Muscle of arm (tissue), 12 donors: Measurements from ENCODE around the gene HPSE2. TPM values are rescaled to one million over a fixed set of nuclear protein-coding genes. Genes with fewer than 3 reads are reported as not detected.

Source experiments
- DNase-seq: peaks from one replicate; pipeline ENCODE4 v3.0.0-alpha.2; 2013
- polyA plus RNA-seq, 12 donors: library from polyadenylated mRNA; unstranded; fragments of 120-200 nt; gene quantifications; one replicate each; pipeline ENCODE4 v1.2.1, GENCODE V29; 2013; ENCODE audit not compliant: insufficient read length in 12 of 12

HPSE2 gene
- polyA plus RNA-seq, 12 donors, result 0.07 to 1.1 (median 0.36) TPM; not detected in 5

GRCh38 chr10:98433371-98433770 is 802.3 kb downstream of the HPSE2 start:
- no peak for DNase-seq

- no peak for DNase-seq
Measured at GRCh38 chr10:98432330-98432729, 803.3 kb downstream of the HPSE2 start.

DNA sequence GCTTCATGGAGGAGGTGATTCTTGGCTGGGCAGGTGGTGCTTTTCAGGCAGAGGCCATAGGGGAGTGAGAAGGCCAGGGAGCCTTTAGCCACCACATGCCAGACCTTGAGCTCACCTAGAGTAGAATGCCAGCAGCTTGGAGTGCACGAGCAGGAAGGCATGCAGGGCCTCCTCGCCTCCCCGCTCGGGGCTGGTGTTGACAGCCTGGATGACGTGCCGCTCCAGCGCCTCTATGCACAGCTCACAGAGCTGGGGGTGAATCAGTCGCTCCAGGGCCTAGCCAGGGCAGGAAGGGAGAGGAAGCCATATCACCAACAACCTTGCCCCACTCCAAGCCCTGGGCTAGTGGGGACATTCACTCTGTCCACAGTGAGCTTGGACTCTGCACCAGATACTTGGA is 804.6 kb downstream of the HPSE2 start:
- no peak for DNase-seq

GRCh38 chr10:98430427-98430826 is 805.2 kb downstream of the HPSE2 start:
- DNase-seq, result no peak

DNA sequence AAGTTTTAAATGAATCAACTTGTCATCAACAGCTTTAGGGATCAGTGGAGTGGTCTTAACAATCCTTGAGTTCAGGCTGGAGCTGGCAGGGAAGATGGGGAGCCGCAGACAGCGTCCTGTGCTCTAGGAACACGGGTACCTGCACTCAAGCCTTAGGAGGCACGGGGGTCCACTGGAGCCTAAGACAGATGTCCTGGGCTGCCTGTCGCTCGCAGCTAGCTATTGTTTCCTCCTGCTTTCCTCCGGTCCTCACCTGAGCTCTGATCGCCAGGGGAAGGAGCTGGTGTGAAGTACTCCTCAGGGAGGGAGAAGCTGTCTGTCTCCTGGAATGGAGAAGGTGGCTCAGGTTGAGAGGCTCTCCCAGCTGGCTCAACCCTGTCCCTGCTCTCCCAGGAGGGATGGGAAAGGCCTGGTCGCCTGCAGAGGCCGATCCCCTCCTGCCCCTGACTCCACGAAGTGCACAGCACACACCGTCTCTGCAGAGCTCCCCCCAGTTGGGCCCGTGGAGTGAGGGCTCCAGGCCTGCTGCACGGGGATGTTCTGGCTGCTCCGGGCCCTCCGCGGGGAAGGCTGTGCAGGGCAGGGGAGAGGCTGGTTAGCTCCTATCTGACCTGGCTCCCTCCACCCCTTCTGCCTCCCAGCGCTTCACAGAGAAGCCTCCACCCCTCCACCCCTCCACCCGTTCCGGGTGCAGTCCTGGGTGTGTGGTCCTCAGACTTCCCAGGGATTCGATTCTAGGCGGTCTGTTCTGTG is 806.2 kb downstream of the HPSE2 start:
- no peak for DNase-seq

DNA sequence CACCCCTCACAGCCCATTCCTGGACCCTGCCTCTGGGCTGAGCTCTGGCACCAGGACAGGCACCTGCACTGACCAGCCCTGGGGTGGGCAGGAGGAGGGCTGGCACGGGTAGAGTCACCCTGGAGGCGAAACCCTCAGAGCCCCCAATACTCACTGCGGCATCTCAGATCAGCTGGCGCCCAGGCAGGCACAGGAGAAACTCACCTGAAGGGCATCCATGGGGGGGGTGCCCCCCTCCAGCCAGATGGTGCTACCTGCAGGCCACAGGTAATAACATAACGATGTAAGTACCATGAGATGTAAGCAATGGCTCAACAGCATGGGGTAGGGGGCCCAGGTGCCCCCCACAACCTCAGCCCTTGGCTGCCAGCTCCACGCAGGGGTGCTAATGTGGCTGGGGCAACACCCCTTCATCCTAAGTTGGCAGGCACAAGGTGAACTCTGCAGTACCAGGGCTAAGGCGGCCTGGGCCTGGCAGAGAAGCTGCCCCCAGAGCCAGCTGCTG is 808.6 kb downstream of the HPSE2 start:
- DNase-seq, result no peak

DNA sequence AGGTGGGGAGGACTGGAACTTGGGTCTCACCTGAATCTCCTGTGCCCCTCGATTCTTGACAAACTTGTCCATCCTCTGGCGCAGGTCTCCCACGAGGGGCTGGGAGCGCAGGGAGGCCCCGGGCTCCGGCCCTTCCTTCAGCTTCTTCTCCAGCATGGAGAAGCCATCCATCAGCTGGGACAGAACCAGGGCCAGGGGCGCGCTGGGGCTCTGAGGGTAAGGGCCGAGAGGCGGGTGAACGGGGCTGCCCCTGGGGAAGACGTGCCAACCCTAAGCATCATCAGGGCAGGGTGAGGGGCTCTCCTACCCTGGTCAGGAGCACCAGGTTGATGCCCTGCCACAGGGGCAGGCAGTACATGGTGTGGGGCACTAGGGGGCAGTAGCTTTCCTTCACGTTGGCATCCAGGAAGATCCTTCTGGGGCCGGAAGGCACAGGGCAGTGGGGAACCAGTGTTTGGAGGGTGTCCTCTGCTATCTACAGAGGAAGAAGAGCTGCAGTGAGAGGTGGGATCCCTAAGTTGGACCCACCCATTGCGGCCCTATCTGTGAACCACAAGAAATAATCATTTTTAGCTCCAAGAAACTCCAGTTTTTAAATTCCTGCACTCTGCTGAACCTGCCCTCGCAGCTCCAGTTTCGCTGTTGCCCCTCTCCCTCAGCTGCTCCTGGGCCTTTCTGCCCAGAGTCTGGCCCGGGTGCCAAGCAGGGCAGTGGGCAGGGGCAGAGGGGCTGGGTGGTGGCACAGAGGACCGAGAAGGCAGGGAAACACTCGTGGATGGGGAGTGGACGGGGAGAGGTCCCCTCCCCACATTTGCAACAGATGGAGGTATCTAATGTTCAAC is 809.9 kb downstream of the HPSE2 start:
- no peak for DNase-seq

DNA sequence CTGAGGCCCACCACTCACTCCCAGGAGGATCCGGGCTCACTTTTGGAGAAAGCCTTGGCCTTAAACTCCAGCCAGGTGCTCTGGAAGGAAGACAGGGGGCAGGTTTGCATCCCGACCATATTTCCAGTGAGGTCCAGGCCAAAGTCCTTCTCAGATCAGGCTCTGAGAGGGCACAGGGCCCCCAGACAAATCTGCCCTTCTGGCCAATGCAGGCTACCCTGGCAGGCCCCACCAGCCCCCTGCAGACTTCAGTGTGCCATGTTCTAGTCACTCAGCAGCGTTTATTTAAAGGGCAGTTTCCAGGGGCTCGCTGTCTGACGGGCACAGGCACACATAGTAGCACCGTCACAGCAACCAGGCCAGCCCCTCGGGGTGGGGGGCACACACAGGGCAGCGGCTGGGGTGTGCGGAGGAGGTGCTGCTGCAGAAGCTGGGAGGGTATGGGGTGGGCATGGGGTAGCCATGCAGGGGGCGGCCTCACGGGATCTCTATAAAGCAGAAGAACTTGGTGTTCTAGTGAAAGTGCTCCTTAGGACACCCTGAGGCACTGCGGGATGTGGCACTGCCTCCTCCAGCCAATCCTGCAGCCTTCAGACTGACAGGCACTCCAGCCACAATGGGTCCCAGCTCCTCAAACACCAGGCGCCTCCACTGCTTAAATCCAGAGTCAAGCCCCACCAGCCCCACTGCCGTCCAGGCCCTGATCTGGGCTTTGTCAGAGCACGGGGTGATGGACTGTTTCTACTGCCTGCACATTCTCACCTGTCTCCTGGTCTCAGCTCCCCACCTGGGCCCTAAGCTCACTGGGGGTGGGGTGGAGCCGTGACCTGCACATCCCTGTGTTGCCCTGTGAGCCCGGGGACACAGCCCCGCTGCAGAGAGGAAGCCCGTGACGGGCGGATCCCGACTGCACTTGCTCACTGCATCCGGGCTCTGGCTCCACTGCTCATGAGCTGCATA is 811.1 kb downstream of the HPSE2 start:
- DNase-seq, result no peak

DNA sequence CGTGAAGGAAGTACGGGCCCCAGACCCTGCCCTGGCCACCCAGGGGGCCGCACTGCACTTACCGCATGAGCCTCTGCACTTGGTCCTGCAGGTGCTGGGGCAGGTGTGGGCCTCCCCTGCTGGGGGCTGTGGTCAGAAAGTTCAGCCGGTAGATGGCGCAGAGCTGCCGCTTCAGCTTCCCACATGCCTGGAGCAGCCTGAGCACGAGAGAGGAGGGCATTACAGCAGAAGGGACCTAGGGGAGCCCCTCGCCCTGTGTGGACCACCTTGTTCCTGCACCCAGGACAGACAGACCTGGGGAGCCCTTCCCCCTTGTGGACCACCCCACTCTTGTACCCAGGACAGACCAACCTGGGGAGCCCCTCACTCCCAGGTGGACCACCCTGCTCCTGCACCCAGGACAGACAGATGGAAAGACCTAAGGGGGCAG is 811.9 kb downstream of the HPSE2 start:
- DNase-seq, result no peak

GRCh38 chr10:98422182-98422581 is 813.5 kb downstream of the HPSE2 start:
- DNase-seq, result no peak

DNA sequence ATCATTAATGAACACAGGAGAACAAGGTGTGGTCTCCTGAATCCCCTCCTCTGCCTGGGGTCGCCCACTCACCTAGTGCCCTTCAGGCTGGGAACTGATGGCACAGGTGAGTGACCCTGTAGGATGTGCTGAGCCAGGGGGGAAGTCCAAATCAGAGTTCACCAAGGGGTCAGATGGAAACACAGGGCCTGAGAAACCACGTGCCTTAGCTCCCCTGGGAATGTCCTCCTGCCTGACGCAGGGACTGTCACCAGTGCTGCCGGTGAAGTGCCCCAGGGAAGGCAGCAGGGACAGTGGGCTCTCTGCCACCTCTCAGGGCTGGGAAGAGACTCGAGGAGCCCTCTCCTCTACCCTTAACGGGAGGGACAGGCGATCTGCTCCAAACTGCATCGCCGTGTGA is 814.9 kb downstream of the HPSE2 start:
- DNase-seq, result no peak

DNA sequence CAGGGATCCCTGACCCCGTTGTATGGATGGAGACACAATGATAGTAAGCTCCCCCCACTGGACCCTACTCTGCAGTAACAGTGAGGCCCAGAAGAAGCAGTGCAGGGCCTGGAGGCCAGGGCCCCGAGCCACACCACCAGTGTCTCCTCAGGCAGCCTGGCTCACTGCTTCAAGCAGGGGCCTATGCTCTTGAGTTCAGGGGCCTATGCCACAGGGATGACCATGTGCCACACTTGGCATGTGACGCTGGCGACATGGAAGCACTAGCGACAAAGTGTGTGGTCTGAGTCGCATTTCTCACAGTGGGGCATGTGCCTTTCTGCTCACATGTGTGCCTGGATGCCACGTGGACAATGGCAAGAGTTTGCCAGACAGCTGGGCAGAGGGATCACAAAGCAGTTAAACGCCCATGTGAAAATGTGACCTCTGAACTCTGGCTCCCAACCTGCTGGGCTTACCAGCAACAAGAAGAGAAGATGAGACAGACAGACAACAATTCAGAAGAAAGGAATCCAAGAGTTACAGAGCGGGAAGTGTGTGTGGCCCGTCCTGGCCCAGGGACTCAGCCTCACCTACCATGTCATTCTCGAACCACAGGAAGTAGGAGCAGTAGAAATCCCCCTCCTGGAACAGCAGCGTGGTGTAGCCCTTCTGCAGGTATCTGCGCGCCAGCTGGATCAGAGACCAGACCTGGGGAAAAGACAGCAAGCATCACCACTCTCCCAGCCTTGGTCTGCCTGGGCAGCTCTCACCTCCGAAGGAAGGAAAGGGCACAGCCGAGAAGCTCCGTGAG is 816.0 kb downstream of the HPSE2 start:
- no peak for DNase-seq

- DNase-seq, result no peak
Measured at GRCh38 chr10:98418665-98419468, 816.8 kb downstream of the HPSE2 start.

GRCh38 chr10:98417973-98418664 is 817.5 kb downstream of the HPSE2 start:
- DNase-seq, result no peak

DNA sequence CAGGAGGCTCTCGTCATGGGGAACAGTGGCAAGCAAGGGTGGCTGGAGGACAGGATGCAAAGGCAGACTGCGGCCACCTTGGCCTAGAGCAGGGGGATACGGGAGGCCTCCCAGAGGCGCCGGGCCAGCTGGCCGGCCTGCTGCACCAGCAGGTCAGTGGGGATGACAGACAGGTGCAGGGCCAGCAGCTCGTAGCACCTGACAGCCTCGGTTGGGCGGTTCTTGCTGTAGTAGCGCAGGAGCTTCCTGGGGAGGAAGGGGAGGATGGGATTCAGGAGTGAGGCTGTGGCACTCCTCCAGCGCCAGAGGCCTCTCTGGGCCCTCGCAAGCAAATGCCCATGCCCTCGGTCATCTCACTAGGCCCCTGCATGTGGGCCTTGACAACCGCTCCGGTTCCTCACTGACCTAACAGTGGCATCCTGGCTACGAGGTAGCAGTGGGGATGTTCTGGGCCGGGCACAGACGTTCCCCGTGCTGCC is 818.1 kb downstream of the HPSE2 start:
- DNase-seq, result no peak

DNA sequence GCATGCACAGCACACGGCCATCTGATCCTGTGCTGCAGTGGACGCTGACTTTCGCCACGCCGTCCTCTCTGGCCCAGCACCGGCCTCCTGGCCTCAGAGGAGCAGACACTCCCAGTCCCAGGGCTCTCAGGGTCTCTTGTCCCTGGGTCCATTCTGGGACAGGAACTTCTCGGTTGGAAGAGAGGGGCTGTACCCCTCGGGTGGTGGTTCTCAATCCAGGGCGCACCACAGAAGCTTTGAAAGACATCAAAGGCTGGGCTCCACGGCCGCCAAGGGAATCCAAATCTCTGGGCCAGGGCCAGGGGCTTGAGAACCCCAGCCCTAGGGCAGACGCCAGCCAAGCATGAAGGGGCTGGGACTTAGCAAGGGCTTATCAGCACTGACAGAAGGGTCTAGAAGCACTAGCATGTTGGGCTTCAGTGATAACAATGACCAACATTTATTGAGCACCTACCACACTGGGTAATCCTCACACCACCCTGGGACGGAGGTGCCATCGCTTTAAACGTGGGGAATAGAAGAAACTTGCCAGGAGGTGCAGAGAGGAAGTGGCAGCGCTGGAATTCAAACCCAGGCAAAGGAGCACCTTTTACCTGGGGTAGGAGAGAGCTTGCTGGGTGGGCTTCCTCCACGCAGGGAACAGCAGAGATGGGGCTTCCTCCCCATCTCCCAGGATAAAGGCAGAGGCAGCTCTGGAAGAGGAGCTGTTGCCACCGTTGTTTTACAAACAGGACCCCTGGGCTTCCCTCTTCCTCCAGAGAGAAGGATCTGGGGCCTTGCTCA is 818.9 kb downstream of the HPSE2 start:
- DNase-seq, result no peak

DNA sequence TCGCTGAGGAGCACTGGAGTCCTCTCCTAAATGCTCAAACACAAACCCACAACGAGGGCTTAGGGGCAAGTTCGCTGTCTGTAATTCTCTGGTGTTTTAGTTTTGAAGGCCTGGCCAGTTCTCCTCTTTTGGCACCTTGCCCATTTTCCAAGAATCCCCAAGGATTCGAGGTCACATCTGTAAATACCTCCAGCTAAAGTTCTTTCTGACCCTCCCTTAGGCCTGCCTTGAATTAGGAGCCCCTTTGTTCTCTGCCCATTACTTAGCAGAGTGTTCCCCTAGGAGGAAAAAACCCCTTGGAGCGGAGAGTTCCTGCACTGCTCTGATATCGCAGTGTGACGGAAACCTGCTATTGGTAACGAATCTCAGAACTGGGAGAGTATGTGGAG is 819.9 kb downstream of the HPSE2 start:
- DNase-seq, result no peak
